SK-N-MC (cell line): ENCODE results near the gene PDCD11.
A peak's percentile ranks its signal among the peaks of the same experiment; 100 is the strongest.

Experiments
- DNase-seq: peaks from one replicate; pipeline ENCODE4 v3.0.0-alpha.2; 2011; ENCODE audit warnings: low read depth, low spot score
- H3K27ac ChIP-seq: fragments of 200-600 bp; sonication (generic); 2 replicates; pipeline ENCODE4 v1.5.1; 2016; ENCODE audit warnings: mixed run types
- H3K36me3 ChIP-seq: fragments of 200-600 bp; sonication (generic); 2 replicates; pipeline ENCODE4 v1.6.1; 2017; ENCODE audit warnings: antibody characterized with exemption, low read length, mixed read lengths; ENCODE audit not compliant: insufficient read depth
- H3K4me3 ChIP-seq: fragments of 200-600 bp; sonication (generic); 2 replicates; pipeline ENCODE4 v1.5.1; 2016
- H3K9ac ChIP-seq: fragments of 200-600 bp; sonication (generic); 2 replicates; pipeline ENCODE4 v1.8.0; 2017; ENCODE audit warnings: mixed run types, mixed read lengths; ENCODE audit not compliant: insufficient read length
- H3K9me3 ChIP-seq: fragments of 200-600 bp; sonication (generic); 2 replicates; pipeline ENCODE4 v1.6.1; 2017; ENCODE audit warnings: low read depth, mild to moderate bottlenecking, antibody characterized with exemption, low read length, moderate library complexity, mixed read lengths
- EZH2 ChIP-seq: fragments of 200-600 bp; sonication (generic); IDR thresholded peaks from one replicate; pipeline ENCODE4 v1.6.1; 2017; ENCODE audit warnings: antibody characterized with exemption
- FOXP2 ChIP-seq: optimal IDR thresholded peaks from 2 replicates; pipeline ENCODE3; 2011; ENCODE audit warnings: mild to moderate bottlenecking, moderate library complexity; ENCODE audit not compliant: insufficient read depth; ENCODE audit errors: extremely low read length, control extremely low read depth
- POLR2AphosphoS5 ChIP-seq: IDR thresholded peaks from 2 replicates; pipeline ENCODE4 v1.6.1; 2012; ENCODE audit warnings: mild to moderate bottlenecking, low read depth, low read length, borderline replicate concordance

PDCD11 gene

DNA sequence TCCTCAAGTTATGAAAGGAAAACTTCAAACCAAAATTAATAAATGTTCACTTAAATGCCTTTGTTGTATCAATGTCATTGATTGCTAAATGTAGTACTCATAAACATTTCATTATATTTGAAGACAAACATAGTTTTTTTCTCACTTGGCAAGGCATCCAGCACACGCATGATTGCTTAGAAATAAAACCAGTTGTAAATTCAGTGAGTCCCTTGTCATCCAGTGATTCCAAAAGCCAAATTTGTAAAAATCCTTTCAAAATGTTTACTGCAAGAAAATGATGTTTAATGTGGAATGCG, 90.9 kb downstream of the PDCD11 start:
- Histone ChIP-seq H3K36me3 (no peaks in the 10 kb centered on the region), H3K9me3 (no peaks in the 10 kb centered on the region), H3K4me3 (no peak overlapping the region), H3K9ac (no peak overlapping the region), H3K27ac (no peak overlapping the region)
- no peak for TF ChIP-seq EZH2
- TF ChIP-seq POLR2AphosphoS5 = no peak
- TF ChIP-seq FOXP2 = no peak
- DNase-seq = no peak

GRCh38 chr10:103490986-103491314, 94.5 kb downstream of the PDCD11 start:
- Histone ChIP-seq H3K9me3 (no peaks in the 10 kb centered on the region), H3K9ac (no peak overlapping the region), H3K4me3 (no peak overlapping the region), H3K27ac (no peak overlapping the region), H3K36me3 (no peaks in the 10 kb centered on the region)
- DNase-seq = no peak
- TF ChIP-seq EZH2 = no peak
- no peak for TF ChIP-seq FOXP2
- no peak for TF ChIP-seq POLR2AphosphoS5

GRCh38 chr10:103491729-103492364, 95.4 kb downstream of the PDCD11 start:
- Histone ChIP-seq H3K27ac (no peak overlapping the region), H3K36me3 (no peaks in the 10 kb centered on the region), H3K9me3 (no peaks in the 10 kb centered on the region), H3K9ac (no peak overlapping the region), H3K4me3 (no peak overlapping the region)
- DNase-seq = no peak
- no peak for TF ChIP-seq EZH2
- no peak for TF ChIP-seq POLR2AphosphoS5
- TF ChIP-seq FOXP2 = no peak

DNA sequence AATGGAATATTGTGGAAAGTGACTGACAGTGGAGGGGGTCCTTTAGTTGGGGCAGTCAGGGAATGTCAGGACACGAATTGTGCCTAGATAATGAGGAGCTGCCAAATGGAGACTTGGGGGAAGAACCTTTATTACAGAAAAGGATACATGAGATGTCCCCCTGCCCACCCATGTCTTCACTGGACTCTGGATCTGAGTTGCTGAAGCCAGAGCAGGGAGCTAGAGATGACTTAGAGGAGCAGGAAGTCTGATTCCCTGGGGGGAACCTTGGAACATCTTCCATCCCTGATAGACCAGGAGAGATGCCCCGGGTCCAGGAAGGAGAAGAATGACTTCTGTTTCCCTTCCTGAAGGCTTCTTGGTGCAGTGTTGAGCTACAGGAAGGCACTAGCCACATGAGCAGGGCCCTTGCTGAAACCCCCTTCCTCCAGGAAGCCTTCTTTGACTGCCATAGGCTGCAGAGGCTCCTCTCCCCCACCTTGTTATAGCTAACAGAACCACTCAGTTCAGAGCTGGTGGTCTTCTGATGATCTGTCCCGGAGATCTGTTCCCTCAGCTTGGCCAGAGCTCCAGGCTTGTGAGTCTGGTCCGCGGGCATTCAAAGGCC, 96.3 kb downstream of the PDCD11 start:
- Histone ChIP-seq H3K4me3 (no peak overlapping the region), H3K36me3 (no peaks in the 10 kb centered on the region), H3K9ac (no peak overlapping the region), H3K27ac (no peak overlapping the region), H3K9me3 (no peaks in the 10 kb centered on the region)
- no peak for TF ChIP-seq FOXP2
- no peak for TF ChIP-seq EZH2
- no peak for TF ChIP-seq POLR2AphosphoS5
- DNase-seq = no peak

DNA sequence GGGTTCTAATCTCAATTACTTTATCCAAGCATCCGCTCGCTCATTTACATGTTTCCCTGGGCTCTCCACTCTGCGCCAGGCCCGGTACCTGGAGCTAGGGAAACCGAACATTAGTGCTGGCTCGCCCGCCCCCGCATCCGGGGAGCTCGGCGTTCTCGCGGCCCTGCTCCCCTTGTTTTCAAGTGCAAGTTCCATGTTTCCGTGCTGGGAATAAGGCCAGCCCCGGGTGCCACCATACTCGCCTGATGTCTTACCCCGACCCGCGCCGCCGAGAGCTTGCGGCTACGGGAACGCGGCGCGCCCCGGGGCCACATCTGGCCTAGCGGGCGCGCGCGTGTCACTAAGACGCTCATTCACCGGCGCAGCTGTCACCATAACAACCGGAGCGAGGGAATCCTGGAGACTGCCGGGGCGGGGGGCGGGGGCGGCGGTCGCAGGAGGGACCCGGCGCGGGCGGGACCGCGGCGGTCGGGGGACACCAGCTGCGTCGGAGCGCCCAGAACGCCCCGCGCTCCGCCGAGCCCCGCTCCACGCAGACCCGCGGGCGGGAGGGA, 97.0 kb downstream of the PDCD11 start, which contains the start of gene NEURL1:
Gene NEURL1 (plus strand): TSS at position 344 of the 554 bp plus-strand sequence. CDS start 683 bp downstream, outside the sequence.
- no peak within 1 kb of the TSS for H3K27ac ChIP-seq
- TF ChIP-seq POLR2AphosphoS5 (no peak), FOXP2 (no peak), EZH2 (no peak)
- no peaks in the 10 kb centered on the region for H3K36me3 ChIP-seq
- H3K9me3 ChIP-seq = no peaks in the 10 kb centered on the region
- no peak within 1 kb of the TSS for H3K9ac ChIP-seq
- H3K4me3 ChIP-seq = peak within 1 kb of the TSS; percentile 53
- no peak for DNase-seq

DNA sequence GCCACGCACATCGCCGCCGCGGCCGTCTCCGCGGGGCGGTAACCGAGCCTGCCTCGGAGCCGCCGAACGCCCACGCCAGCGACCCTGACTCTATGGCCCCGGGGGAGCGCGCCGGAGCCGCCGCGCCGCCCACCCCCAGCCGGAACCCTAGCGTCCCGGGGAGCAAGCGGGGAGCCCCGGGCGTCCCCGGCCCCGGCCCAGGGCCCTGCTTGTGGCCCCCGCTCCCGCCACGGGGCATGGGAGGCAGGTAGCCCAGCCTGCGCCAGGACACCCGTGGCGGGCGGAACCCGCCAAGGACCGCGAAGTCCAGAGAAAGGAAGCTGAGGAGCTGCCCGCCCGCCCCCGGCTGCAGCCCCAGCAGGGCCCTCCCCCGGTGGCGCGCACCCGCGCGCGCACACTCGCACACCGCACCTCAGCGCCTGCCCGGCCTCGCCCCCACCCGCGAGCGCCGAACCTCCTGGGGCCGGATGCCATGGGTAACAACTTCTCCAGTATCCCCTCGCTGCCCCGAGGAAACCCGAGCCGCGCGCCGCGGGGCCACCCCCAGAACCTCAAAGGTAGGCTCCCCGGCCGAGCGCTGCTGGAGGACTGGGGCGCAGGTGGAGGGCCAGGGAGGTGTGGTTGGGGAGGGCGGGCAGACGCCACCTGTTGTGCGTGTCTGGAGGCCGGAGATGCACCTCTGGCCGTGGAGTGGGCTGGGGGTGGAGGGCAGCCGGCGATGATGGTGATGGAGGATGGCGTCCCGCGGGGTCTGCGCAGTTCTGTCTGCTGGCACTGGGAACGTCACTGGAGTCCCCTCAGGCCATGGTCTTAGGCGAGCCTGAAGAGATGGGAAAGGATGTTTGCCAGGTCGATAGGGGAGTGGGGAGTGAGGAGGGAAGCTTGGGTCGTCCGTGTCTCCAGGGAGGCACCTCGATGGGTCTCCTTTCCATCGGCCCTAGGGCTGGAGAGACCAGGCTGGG, 97.8 kb downstream of the PDCD11 start:
- peak overlapping the region; percentile 53 for H3K4me3 ChIP-seq
- H3K27ac ChIP-seq = no peak overlapping the region
- DNase-seq = no peak
- H3K36me3 ChIP-seq = no peaks in the 10 kb centered on the region
- no peak for TF ChIP-seq POLR2AphosphoS5
- no peak for TF ChIP-seq EZH2
- TF ChIP-seq FOXP2 = no peak
- H3K9me3 ChIP-seq = no peaks in the 10 kb centered on the region
- no peak overlapping the region for H3K9ac ChIP-seq

- no peak overlapping the region for H3K27ac ChIP-seq
- no peaks in the 10 kb centered on the region for H3K9me3 ChIP-seq
- no peak overlapping the region for H3K9ac ChIP-seq
- DNase-seq = no peak
- H3K4me3 ChIP-seq = no peak overlapping the region
- H3K36me3 ChIP-seq = no peaks in the 10 kb centered on the region
- no peak for TF ChIP-seq FOXP2
- TF ChIP-seq POLR2AphosphoS5 = no peak
- no peak for TF ChIP-seq EZH2
These were observed 98.9 kb downstream of the PDCD11 start for GRCh38 chr10:103495321-103495720.
